ENCODE measurements around the gene AIP.
"Not testable (repeated sequence)": the region's sequence is repeated elsewhere in the genome, so short reads cannot be mapped to it uniquely, and the experiment has no call there.

AIP gene

DNA sequence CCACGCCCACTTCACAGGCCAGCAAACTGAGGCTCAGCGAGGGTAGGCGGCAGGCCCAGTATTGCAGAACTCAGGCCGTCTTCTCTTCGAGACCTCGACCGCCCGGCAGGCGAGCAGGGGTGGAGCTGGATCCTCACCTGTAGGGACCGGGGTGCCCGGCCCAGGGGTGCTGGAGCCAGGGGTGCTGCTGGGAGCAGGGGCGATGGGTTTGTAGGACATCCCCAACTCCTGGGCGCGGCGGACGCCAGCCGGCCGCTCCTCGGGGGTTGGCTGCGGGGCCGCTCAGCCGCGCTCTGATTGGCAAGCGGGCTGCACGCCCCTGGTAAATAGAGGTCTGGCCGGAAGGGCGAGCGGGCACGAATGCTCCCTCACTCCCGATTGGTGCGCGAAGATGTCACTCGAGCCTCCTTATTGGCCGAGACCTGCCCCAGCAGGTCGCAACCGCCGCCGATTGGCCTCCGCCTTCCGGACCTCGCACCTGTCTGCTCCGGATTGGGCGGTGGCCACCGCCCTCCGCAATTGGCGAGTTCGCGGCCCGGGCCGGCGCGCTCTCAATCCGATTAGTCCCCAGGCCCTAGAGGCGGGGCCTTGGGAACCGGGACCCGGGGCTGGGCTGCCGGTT is 25.1 kb downstream of the AIP start, which contains the start of gene CDK2AP2:
Gene CDK2AP2, minus strand, starts transcription at position 299 of the 622 bp plus-strand sequence. Its CDS starts 80 bp downstream, at position 219.
- peak; percentile 99 for DNase-seq

GRCh38 chr11:67508486-67509121 is 25.8 kb downstream of the AIP start:
- DNase-seq = peak; percentile 97

- DNase-seq = no peak
Measured at GRCh38 chr11:67510023-67510345, 27.2 kb downstream of the AIP start.

- not testable (repeated sequence) for DNase-seq
Measured at GRCh38 chr11:67511558-67511957, 28.7 kb downstream of the AIP start.

GRCh38 chr11:67514116-67514515 is 31.3 kb downstream of the AIP start:
- no peak for DNase-seq

- DNase-seq = no peak
Measured at GRCh38 chr11:67516806-67517205, 34.0 kb downstream of the AIP start.

- no peak for DNase-seq
Measured at GRCh38 chr11:67517784-67518552, 35.1 kb downstream of the AIP start.

DNA sequence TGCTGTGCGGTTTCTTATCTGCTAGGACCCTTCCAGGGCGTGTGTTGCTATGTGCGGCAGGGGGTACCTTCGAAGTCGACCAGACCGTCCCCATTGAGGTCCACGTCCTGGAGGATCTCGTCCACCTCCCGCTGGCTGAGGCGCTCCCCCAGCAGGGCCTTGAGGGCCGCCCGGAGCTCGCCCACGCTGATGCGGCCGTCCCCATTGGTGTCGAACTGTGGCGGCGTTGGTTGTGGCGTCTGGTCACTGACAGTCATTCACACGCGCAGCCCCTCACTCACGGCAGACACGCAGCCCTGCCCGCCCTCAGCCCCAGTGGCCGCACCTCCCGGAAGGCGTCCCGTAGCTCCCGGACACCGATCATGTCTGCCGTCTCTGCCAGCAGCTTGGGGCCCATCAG is 36.9 kb downstream of the AIP start:
- DNase-seq = no peak

DNA sequence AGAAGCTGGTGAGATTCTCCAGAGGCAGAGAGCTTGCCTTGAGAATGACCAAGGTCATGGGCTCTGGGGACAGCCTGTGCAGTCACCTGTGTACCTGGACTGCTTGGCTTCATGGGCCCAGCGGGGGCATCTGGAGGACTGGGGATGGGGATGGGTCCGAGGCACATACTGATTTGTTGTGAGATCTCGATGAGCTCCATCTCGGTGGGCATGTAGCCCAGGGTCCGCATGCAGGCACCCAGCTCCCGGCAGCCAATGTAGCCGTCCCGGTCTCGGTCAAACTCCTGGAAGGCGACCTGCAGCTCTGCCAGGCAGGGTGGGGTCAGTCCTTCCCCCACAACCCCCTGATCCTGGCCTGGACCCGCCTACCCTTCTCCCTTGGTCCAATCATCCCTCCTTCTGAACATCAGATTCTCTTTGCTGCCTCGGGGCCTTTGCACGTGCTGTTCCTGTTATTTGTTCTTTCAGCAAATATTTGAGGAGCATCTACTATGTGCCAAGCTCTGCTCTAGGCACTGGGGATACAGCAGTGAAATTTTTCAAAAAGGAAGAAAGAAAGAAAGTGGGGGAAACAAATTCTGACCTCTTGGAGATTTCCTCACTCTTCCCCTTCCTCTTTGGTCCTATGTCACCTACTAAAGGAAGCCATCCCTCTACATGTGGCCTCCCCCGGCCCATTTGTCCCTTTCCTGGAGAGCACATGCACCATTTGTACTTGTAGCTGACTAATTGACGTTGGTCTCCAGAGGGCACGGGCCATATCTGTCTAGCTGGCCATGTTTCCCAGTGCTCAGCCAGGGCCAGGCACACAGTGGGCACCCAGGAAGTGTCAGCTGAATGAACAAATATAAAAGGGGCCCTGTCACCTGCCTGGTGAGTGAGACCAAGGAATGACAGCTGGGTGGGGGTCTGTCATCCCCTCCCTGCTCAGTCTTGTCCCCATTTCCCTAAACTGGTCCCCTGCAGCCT is 38.3 kb downstream of the AIP start:
- DNase-seq = no peak

GRCh38 chr11:67521924-67522323 is 39.1 kb downstream of the AIP start:
- no peak for DNase-seq

GRCh38 chr11:67522338-67522737 is 39.5 kb downstream of the AIP start:
- DNase-seq = no peak

- no peak for DNase-seq
Measured at GRCh38 chr11:67522844-67523555, 40.2 kb downstream of the AIP start, which contains the start of gene CABP2. CABP2 (minus strand) TSS chr11:67523446; CDS start chr11:67523326, 120 bp downstream.

GRCh38 chr11:67523556-67524479 is 41.0 kb downstream of the AIP start:
- DNase-seq = no peak

GRCh38 chr11:67524480-67524808 is 41.6 kb downstream of the AIP start:
- DNase-seq = no peak

GRCh38 chr11:67525275-67525976 is 42.6 kb downstream of the AIP start:
- DNase-seq = no peak

GRCh38 chr11:67528376-67528775 is 45.5 kb downstream of the AIP start:
- no peak for DNase-seq

DNA sequence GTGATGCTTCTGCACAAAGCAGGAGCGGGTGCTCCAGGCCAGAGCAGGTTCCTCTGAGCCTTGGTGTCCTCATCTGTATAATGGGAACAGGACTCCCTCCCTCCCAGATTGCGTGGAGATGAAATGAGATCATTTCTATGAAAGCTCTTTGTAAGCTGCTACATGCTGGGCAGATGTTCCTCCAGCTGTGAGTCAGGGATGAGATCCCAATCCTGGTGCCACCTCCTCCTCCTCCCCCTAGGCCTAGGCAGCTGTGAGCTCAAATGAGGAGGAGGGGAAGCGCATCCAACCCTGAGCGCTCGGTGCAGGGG is 47.4 kb downstream of the AIP start:
- DNase-seq = no peak

GRCh38 chr11:67532889-67533288 is 50.1 kb downstream of the AIP start:
- DNase-seq = no peak

- DNase-seq = no peak
Measured at GRCh38 chr11:67534070-67534679, 51.3 kb downstream of the AIP start.

DNA sequence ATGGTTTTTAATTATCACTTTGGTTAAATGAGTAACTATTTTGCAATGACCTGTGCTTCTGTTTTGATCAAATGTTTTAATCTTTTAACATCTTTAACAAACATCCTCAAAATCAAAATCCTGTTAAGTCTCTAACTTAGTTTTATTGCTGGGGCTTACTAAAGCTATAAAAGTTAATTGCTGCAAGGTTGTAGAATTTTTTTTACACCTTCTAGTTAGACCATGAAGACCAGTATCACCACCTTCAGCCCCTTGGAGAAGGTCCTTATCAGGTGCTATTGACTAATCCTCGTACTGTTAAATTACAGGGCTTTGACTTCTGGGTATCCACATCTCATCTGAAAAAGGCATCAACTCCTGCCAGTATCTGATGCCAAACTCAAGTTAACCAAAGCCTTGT is 52.7 kb downstream of the AIP start:
- no peak for DNase-seq

Measured in NK-92 treated with Interleukin-12 subunit alpha and Interleukin-12 subunit beta, amount 100 ng/mL, for 24 hours (cell line).